BJ (cell line): ENCODE measurements around the gene OR2A25. TPM values are rescaled to one million over a fixed set of nuclear protein-coding genes. Genes with fewer than 3 reads are reported as not detected.

ENCODE experiments used
- CTCF ChIA-PET: fragments of 350-600 bp; formaldehyde crosslinking; extraction: SDS; loops from one replicate; lab custom pipeline; 2021; ENCODE audit warnings: antibody characterized with exemption, inconsistent platforms; lab: Yijun Ruan, JAX
- POLR2A ChIA-PET: fragments of 300-600 bp; sonication (Branson Sonifier 250); formaldehyde crosslinking; extraction: SDS; loops from one replicate; lab custom pipeline; 2021; ENCODE audit warnings: antibody characterized with exemption; lab: Charles Lee
- DNase-seq: peaks from one replicate; pipeline ENCODE4 v3.0.0-alpha.2; 2011; ENCODE audit warnings: low read depth
- H3K27me3 ChIP-seq: 2 replicates; pipeline ENCODE4 v1.6.0; 2011; ENCODE audit warnings: low read length; ENCODE audit not compliant: control insufficient read depth, insufficient read depth
- H3K36me3 ChIP-seq: 2 replicates; pipeline ENCODE4 v1.5.1; 2011; ENCODE audit warnings: low read length; ENCODE audit not compliant: control insufficient read depth, insufficient read depth
- H3K4me3 ChIP-seq: 2 replicates; pipeline ENCODE4 v1.5.1; 2011; ENCODE audit warnings: low read depth, mild to moderate bottlenecking, control low read depth, low read length
- CTCF ChIP-seq: IDR thresholded peaks from 2 replicates; pipeline ENCODE4 v1.5.1; 2011; ENCODE audit warnings: low read depth, mild to moderate bottlenecking, control low read depth, inconsistent platforms, low read length, moderate library complexity; ENCODE audit not compliant: insufficient read depth
- polyA minus RNA-seq: library from RNA; depleted of rRNA, polyadenylated mRNA; stranded (reverse); fragments of >200 nt; gene quantifications from 2 replicates; pipeline ENCODE4 v1.2.3, GENCODE V29; 2011; rRNA and poly(A)+ RNA removed
- polyA plus RNA-seq: library from polyadenylated mRNA; depleted of rRNA; stranded (reverse); fragments of >200 nt; gene quantifications from 2 replicates; pipeline ENCODE4 v1.2.3, GENCODE V29; 2011; rRNA removed

Gene OR2A25
- polyA plus RNA-seq (not detected in 2 replicates), polyA minus RNA-seq (not detected in 2 replicates)

GRCh38 chr7:144069511-144069910 is at the start of gene OR2A25:
Gene OR2A25, plus strand, starts transcription at chr7:144069811. Its CDS starts 4,409 bp downstream, at chr7:144074220.
- TF ChIP-seq CTCF = no peak
- no peaks in the 10 kb centered on the region for H3K36me3 ChIP-seq
- H3K27me3 ChIP-seq = no peaks in the 10 kb centered on the region
- no peak within 1 kb of the TSS for H3K4me3 ChIP-seq
- no peak for DNase-seq
- CTCF ChIA-PET = no interaction called here
- POLR2A ChIA-PET = no interaction called here

- TF ChIP-seq CTCF = no peak
- Histone ChIP-seq H3K36me3 (no peaks in the 10 kb centered on the region), H3K4me3 (no peak overlapping the region), H3K27me3 (no peaks in the 10 kb centered on the region)
- ChIA-PET POLR2A (no interaction called here), CTCF (interaction anchor here (0.6 to 2.3 kb wide), 3 partner anchors 8 to 136 kb away, joined by 3 to 10 read pairs (median 3); no protein-coding TSS in a partner anchor)
- DNase-seq = no peak
Measured at GRCh38 chr7:144020340-144020739, 49.3 kb upstream of the OR2A25 start.

GRCh38 chr7:144022169-144022568 is 47.4 kb upstream of the OR2A25 start:
- TF ChIP-seq CTCF = no peak
- Histone ChIP-seq H3K27me3 (no peaks in the 10 kb centered on the region; the same call in 1 of the 2 replicates), H3K4me3 (no peak overlapping the region), H3K36me3 (no peaks in the 10 kb centered on the region)
- no peak for DNase-seq
- POLR2A ChIA-PET = no interaction called here
- CTCF ChIA-PET = interaction anchor here (1.5 to 2.3 kb wide), 2 partner anchors 10 to 286 kb away, joined by 3 to 10 read pairs; no protein-coding TSS in a partner anchor

- no peak for TF ChIP-seq CTCF
- Histone ChIP-seq H3K36me3 (no peaks in the 10 kb centered on the region), H3K4me3 (no peak overlapping the region), H3K27me3 (no peaks in the 10 kb centered on the region; the same call in 1 of the 2 replicates)
- CTCF ChIA-PET = interaction anchor here (1.5 kb wide), 1 partner anchor 287 kb away, joined by 3 read pairs; no protein-coding TSS in a partner anchor
- DNase-seq = no peak
- POLR2A ChIA-PET = no interaction called here
Measured at GRCh38 chr7:144023171-144023827, 46.3 kb upstream of the OR2A25 start.

- Histone ChIP-seq H3K36me3 (no peaks in the 10 kb centered on the region), H3K4me3 (no peak overlapping the region), H3K27me3 (no peaks in the 10 kb centered on the region; the same call in 1 of the 2 replicates)
- ChIA-PET CTCF (no interaction called here), POLR2A (no interaction called here)
- TF ChIP-seq CTCF = no peak
- DNase-seq = no peak
Measured at GRCh38 chr7:144024213-144024612, 45.4 kb upstream of the OR2A25 start.
